PC-3 (cell line): ENCODE measurements around the gene RWDD3. TPM values are rescaled to one million over a fixed set of nuclear protein-coding genes. Genes with fewer than 3 reads are reported as not detected.

ENCODE experiments used
- ATAC-seq: fragments of 200-7000 bp; cut with Tn5 transposase; 2 replicates; pipeline ENCODE4 v1.9.1; 2020; ENCODE audit warnings: mild to moderate bottlenecking, moderate library complexity
- BruUV-seq: library from RNA; stranded (reverse); fragments of 400-500 nt; replicated peaks from 2 replicates; lab custom pipeline; 2021; lab: Mats Ljungman, UMichigan
- CTCF ChIA-PET: fragments of 300-600 bp; sonication (Branson Sonifier 250); formaldehyde crosslinking; loops from one replicate; lab custom pipeline; 2022; ENCODE audit warnings: antibody characterized with exemption; lab: Charles Lee
- POLR2A ChIA-PET: fragments of 300-600 bp; sonication (Branson Sonifier 250); formaldehyde crosslinking; loops from one replicate; lab custom pipeline; 2022; ENCODE audit warnings: antibody characterized with exemption; ENCODE audit not compliant: unreplicated experiment; lab: Charles Lee
- DNase-seq: peaks from one replicate; pipeline ENCODE4 v3.0.0-alpha.2; 2015
- H2AFZ ChIP-seq: fragments of 300-600 bp; sonication (generic); 2 replicates; pipeline ENCODE4 v1.6.0; 2016; ENCODE audit warnings: antibody characterized with exemption, low read length
- H3F3A ChIP-seq: fragments of 300-600 bp; sonication (generic); one replicate; pipeline ENCODE4 v1.6.0; 2017; ENCODE audit warnings: antibody characterized with exemption, low read length, control low read depth, mild to moderate bottlenecking; ENCODE audit not compliant: unreplicated experiment
- H3K27ac ChIP-seq: fragments of 300-600 bp; sonication (generic); 2 replicates; pipeline ENCODE4 v1.5.1; 2016; ENCODE audit warnings: mild to moderate bottlenecking, low read length
- H3K27me3 ChIP-seq: fragments of 300-600 bp; sonication (generic); 2 replicates; pipeline ENCODE4 v1.6.1; 2016; ENCODE audit warnings: low read length, mixed read lengths
- H3K36me3 ChIP-seq: fragments of 300-600 bp; sonication (generic); 2 replicates; pipeline ENCODE4 v1.6.1; 2016; ENCODE audit warnings: low read depth, mixed run types, low read length, mixed read lengths
- H3K4me1 ChIP-seq: fragments of 300-600 bp; sonication (generic); 2 replicates; pipeline ENCODE4 v1.5.1; 2016; ENCODE audit warnings: low read length; ENCODE audit not compliant: insufficient read depth
- H3K4me2 ChIP-seq: fragments of 300-600 bp; sonication (generic); 2 replicates; pipeline ENCODE4 v1.6.0; 2016; ENCODE audit warnings: low read length
- H3K4me3 ChIP-seq: fragments of 300-600 bp; sonication (generic); 2 replicates; pipeline ENCODE4 v1.5.1; 2016; ENCODE audit warnings: mild to moderate bottlenecking, low read length, mixed read lengths
- H3K79me2 ChIP-seq: fragments of 300-600 bp; sonication (generic); 2 replicates; pipeline ENCODE4 v1.6.1; 2017; ENCODE audit warnings: low read length, mixed read lengths
- H3K9ac ChIP-seq: fragments of 300-600 bp; sonication (generic); 2 replicates; pipeline ENCODE4 v1.6.0; 2016; ENCODE audit warnings: mild to moderate bottlenecking, low read length
- H3K9me2 ChIP-seq: fragments of 300-600 bp; sonication (generic); replicated peaks from 2 replicates; pipeline ENCODE4 v1.6.1; 2016; ENCODE audit warnings: mixed run types, low read length, mixed read lengths
- H3K9me3 ChIP-seq: fragments of 300-600 bp; sonication (generic); 2 replicates; pipeline ENCODE4 v1.6.1; 2016; ENCODE audit warnings: low read length, mixed read lengths
- H4K20me1 ChIP-seq: fragments of 300-600 bp; sonication (generic); 2 replicates; pipeline ENCODE4 v1.6.1; 2016; ENCODE audit warnings: low read length, mixed read lengths
- CTCF ChIP-seq: fragments of 300-600 bp; sonication (generic); conservative IDR thresholded peaks from 2 replicates; pipeline ENCODE4 v1.5.1; 2017; ENCODE audit warnings: antibody characterized with exemption, low read depth, mild to moderate bottlenecking, low read length
- EZH2 ChIP-seq: fragments of 300-600 bp; sonication (generic); IDR thresholded peaks from one replicate; pipeline ENCODE4 v1.6.1; 2017; ENCODE audit warnings: antibody characterized with exemption, mild to moderate bottlenecking, low read length; ENCODE audit not compliant: unreplicated experiment
- EZH2phosphoT487 ChIP-seq: fragments of 300-600 bp; sonication (generic); IDR thresholded peaks from 2 replicates; pipeline ENCODE4 v1.6.1; 2018; ENCODE audit warnings: mild to moderate bottlenecking, antibody characterized with exemption, low read length, borderline replicate concordance
- intact Hi-C: fragments of 100-400 bp; cut with micrococcal nuclease; formaldehyde crosslinking; loops from 2 replicates; pipeline ENCODE4 v1.9.0; 2023
- total RNA-seq: library from RNA; depleted of rRNA; stranded (reverse); fragments of >200 nt; gene quantifications from 2 replicates; pipeline ENCODE4 v1.2.3, GENCODE V29; 2014

RWDD3 gene
- total RNA-seq, 1 experiment from 2014 or later = 10.4 TPM

- CTCF ChIA-PET = no interaction called here
These were observed 13.6 kb downstream of the RWDD3 start for GRCh38 chr1:95247607-95248006.

GRCh38 chr1:95249916-95250315 is 15.9 kb downstream of the RWDD3 start:
- CTCF ChIA-PET = no interaction called here
- H3K79me2 ChIP-seq = no peaks in the 10 kb centered on the region
- H3K4me1 ChIP-seq = no peaks in the 10 kb centered on the region

More at GRCh38 chr1:95247607-95248006, 13.6 kb downstream of the RWDD3 start:
- intact Hi-C loops = no loop called here
- Histone ChIP-seq H3K9me2 (no peaks in the 10 kb centered on the region), H3K9ac (no peak overlapping the region), H4K20me1 (no peaks in the 10 kb centered on the region), H3K4me2 (no peak overlapping the region), H3F3A (no peaks in the 10 kb centered on the region), H3K4me1 (no peaks in the 10 kb centered on the region), H3K9me3 (no peaks in the 10 kb centered on the region), H3K4me3 (no peak overlapping the region), H3K27me3 (no peaks in the 10 kb centered on the region), H3K79me2 (no peaks in the 10 kb centered on the region), H3K27ac (no peak overlapping the region), H3K36me3 (peaks cover 15% of the 10 kb centered on the region; the same call in 1 of the 2 replicates), H2AFZ (no peak overlapping the region)
- BruUV-seq = no TSS peak
- DNase-seq = no peak
- ATAC-seq = no peak
- POLR2A ChIA-PET = no interaction called here
- no peak for TF ChIP-seq EZH2phosphoT487
- no peak for TF ChIP-seq CTCF
- no peak for TF ChIP-seq EZH2

More at GRCh38 chr1:95249916-95250315, 15.9 kb downstream of the RWDD3 start:
- ATAC-seq = no peak
- TSS peak; percentile 13 for BruUV-seq
- POLR2A ChIA-PET = no interaction called here
- intact Hi-C loops = no loop called here
- TF ChIP-seq EZH2 (no peak), EZH2phosphoT487 (no peak), CTCF (no peak)
- Histone ChIP-seq H3K36me3 (peaks cover 13% of the 10 kb centered on the region; the same call in 1 of the 2 replicates), H3K27me3 (no peaks in the 10 kb centered on the region), H4K20me1 (no peaks in the 10 kb centered on the region), H3K9ac (no peak overlapping the region), H2AFZ (no peak overlapping the region), H3F3A (no peaks in the 10 kb centered on the region), H3K4me3 (no peak overlapping the region), H3K9me3 (no peaks in the 10 kb centered on the region), H3K27ac (no peak overlapping the region), H3K9me2 (no peaks in the 10 kb centered on the region), H3K4me2 (no peak overlapping the region)
- DNase-seq = no peak
